Fibroblast of the aortic adventitia (primary cell): ENCODE data around the gene LRRC74B. TPM values are rescaled to one million over a fixed set of nuclear protein-coding genes. Genes with fewer than 3 reads are reported as not detected.

Source experiments
- DNase-seq: peaks from one replicate; pipeline ENCODE4 v3.0.0-alpha.2; 2010; ENCODE audit warnings: low read depth
- H3K4me3 ChIP-seq: 2 replicates; pipeline ENCODE4 v1.5.1; 2011; ENCODE audit warnings: low read depth, mild to moderate bottlenecking, control low read depth, low read length, moderate library complexity
- CTCF ChIP-seq: IDR thresholded peaks from 2 replicates; pipeline ENCODE4 v1.5.1; 2011; ENCODE audit warnings: mild to moderate bottlenecking, low read length, control low read depth, inconsistent platforms; ENCODE audit not compliant: insufficient read depth
- total RNA-seq: library from RNA; depleted of rRNA; stranded (reverse); fragments of >200 nt; gene quantifications from 2 replicates; pipeline ENCODE4 v1.2.3, GENCODE V29; 2012; ENCODE audit warnings: low replicate concordance

The LRRC74B gene, protein sequence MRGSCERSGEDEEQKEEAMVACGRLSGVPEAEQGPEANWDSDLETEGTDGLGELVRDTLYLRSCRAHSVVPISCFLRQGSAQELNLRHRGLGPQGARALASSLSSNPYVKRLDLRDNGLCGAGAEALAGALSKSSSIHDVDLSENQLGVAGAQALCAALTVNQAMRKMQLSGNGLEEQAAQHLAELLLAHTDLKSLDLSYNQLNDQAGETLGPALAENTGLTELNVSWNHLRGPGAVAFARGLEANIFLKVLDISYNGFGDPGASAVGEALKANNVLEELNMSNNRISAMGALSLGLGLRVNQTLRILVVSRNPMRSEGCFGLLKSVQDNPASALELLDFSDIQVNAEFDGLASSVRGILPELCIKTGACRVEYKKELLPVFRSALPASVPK
- not detected in 2 replicates for total RNA-seq

DNA sequence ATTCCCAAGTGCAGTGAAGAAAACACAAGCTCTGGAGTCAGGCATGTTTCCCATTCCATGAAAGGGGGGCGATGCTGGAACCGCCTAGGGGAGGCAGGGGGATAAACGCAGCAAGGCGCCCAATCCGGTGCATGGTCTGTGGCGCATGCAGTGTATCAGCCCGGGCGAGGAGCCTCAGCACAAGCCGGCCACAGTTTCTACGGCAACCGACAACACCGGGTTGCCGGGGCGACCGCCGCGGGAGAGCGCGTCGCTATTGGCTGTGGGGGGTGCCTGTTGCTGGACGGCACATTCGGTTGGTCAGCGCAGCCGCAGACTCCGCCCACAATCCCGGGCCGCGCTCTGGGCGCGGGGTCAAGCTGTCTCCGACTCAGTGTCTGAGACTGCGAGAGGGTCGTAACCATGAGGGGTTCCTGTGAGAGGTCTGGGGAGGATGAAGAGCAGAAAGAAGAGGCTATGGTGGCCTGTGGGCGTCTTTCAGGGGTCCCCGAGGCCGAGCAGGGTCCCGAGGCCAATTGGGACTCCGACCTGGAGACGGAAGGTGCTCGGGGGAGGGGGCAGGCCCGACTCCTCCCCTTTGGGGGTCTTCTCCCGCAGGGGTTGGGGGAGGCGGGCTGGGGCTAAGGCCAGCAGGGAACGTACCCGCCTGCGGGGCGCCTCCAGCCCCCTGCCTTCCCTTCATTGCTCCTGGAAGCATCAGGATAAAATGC is at the start of gene LRRC74B:
TSS of gene LRRC74B (plus strand) at position 362 of the 710 bp plus-strand sequence. CDS start at position 403, 41 bp downstream.
- TF ChIP-seq CTCF: no peak

GRCh38 chr22:20996031-20996410 is 49.7 kb upstream of the LRRC74B start:
- TF ChIP-seq CTCF: no peak
- no peak overlapping the region for H3K4me3 ChIP-seq
- DNase-seq: no peak

More for the DNA sequence above, at the start of gene LRRC74B:
- peak; percentile 84 for DNase-seq
- peak within 1 kb of the TSS; percentile 65 for H3K4me3 ChIP-seq

DNA sequence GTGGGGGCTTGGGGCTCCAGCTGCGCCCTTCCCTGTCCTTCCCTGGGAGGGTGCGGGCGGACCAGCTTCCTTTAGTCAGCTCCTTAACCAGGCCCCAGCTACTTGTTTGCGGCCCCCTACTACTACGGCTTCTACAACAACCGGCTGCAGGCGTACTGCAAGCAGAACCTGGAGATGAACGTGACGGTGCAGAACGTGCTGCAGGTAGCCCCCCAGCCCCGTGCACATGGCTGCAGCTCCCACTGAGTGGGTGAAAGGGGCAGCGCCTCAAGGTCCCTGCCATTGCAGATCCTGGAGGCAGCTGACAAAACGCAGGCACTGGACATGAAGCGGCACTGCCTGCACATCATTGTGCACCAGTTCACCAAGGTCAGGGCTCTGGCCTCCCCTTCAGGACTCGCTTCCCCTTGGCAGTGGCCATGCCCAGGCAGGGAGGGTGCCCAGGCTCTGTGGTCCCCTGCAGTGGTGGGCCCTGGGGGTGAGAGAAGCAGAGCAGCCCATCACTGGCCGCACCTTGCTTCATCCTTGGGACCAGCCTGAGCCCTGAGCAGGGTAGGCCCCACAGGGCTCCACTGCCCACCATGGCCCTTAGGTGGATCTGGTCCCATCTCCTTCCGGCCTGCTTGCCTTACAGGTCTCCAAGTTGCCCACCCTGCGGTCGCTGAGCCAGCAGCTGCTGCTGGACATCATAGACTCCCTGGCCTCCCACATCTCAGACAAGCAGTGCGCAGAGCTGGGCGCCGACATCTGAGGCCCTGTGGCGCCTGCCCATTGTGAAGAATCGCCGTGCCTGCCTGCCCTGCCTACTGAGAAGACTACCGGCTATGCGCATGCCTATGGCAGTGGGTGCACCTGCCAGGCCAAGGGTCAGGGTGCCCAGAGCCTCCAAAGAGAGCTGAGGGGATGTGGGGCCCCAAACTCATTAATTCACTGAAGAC is 48.9 kb upstream of the LRRC74B start:
- no peak for TF ChIP-seq CTCF
- no peak overlapping the region for H3K4me3 ChIP-seq
- no peak for DNase-seq

DNA sequence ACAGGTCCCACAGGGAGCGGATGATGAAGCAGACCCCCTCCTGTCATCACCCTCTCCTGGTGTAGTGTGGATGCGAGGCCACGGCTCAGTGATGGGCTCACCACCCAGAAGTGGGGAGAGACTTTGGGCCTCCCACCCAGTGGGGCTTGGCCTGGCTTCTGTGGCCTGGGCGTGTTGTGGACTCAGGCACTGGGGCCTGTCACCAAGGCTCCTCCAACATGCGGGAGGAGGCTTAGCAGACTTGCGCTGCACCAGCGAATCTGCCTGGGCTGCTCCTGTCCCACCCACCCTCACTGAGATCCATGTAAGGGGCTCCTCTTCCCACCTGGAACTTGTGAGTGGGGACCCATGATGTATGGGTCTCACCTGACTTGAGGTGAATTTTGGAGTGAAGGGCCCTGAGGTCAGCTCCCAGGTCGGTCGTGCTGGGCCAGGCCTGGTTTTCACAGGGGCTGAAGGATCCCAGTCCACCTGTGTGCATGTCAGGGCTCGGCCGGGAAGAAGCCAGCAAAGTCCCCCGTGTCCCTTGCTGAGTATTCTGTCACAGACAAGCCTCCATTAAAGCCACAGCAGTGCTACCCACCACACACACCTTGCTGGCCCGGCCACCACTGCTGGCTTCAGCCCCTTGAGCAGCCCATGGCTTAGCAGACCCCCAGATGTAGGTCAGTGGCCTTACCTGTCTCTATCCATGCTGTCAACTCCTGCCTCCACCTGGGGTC is 48.0 kb upstream of the LRRC74B start:
- no peak for DNase-seq
- no peak for TF ChIP-seq CTCF
- no peak overlapping the region for H3K4me3 ChIP-seq

- TF ChIP-seq CTCF: no peak
- peak; percentile 19 for DNase-seq
- H3K4me3 ChIP-seq: no peak overlapping the region
Measured at GRCh38 chr22:20998411-20999336, 47.1 kb upstream of the LRRC74B start.
